ENCODE data around the gene CCL4.

- TF ChIP-seq CTCF (conservative IDR thresholded peaks at IDR 0.05; ENCODE audit: low read depth in 2 of 2): no peak
- no peak for TF ChIP-seq JUNB (IDR thresholded peaks at IDR 0.05; ENCODE audit: unreplicated experiment)
These were observed 44.2 kb upstream of the CCL4 start for GRCh38 chr17:36059406-36059805.
